ENCODE results near the gene NOMO2.
A peak's percentile ranks its signal among the peaks of the same experiment; 100 is the strongest.
"Not testable (repeated sequence)": the region's sequence is repeated elsewhere in the genome, so short reads cannot be mapped to it uniquely, and the experiment has no call there.

Gene NOMO2

DNA sequence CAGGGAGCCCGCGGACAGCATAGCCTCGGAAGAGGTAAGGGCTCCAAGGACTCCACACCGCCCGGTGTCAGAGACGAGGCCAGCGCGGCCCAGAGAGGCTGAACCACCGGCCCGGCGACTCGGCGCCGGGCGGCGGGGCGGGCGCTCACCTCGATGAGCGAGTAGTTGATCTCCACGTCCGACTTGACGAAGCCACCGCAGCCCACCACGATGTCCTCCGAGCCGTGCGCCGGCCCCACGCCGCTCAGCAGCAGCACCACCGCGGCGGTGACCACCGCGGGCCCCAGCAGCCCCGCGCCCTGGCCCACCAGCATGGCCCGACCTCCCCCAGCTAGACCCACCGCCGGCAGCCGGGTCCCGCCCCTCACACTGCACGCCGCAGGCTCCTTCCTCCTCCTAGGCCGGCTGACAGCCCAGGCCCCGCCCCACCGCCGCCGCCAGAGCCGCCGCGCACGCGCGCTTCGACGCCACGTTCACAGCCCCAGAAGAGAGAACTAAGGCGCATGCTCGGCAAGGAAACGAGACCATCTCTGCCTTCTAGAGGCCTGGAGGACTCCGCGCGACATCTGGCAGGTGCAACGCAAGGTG lies at the start of gene NOMO2:
TSS of gene NOMO2 (minus strand) at position 371 of the 588 bp plus-strand sequence. CDS start at position 314, 57 bp downstream.
- in situ Hi-C loops (cut with MboI; ENCODE audit: low pct_unique_long_range_greater_than_20kb, low sequenced_read_pairs): not testable (repeated sequence)

DNA sequence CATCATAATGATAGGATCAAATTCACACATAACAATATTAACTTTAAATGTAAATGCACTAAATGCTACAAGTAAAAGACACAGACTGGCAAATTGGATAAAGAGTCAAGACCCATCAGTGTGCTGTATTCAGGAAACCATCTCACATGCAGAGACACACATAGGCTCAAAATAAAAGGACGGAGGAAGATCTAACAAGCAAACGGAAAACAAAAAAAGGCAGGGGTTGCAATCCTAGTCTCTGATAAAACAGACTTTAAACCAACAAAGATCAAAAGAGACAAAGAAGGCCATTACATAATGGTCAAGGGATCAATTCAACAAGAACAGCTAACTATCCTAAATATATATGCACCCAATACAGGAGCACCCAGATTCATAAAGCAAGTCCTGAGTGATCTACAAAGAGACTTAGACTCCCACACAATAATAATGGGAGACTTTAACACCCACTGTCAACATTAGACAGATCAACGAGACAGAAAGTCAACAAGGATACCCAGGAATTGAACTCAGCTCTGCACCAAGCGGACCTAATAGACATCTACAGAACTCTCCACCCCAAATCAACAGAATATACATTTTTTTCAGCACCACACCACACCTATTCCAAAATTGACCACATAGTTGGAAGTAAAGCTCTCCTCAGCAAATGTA lies 48.4 kb upstream of the NOMO2 start:
- DNase-seq; in situ Hi-C loops (cut with MboI; ENCODE audit: low pct_unique_long_range_greater_than_20kb, low sequenced_read_pairs): not testable (repeated sequence)

More for the DNA sequence above, at the start of gene NOMO2:
- peak; percentile 31 for DNase-seq

DNA sequence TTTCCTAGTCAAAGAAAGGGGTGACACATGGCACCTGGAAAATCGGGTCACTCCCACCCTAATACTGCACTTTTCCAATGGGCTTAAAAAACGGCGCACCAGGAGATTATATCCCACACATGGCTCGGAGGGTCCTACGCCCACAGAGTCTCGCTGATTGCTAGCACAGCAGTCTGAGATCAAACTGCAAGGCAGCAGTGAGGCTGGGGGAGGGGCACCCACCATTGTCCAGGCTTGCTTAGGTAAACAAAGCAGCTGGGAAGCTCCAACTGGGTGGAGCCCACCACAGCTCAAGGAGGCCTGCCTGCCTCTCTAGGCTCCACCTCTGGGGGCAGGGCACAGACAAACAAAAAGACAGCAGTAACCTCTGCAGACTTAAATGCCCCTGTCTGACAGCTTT lies 46.4 kb upstream of the NOMO2 start:
- DNase-seq; in situ Hi-C loops (cut with MboI; ENCODE audit: low pct_unique_long_range_greater_than_20kb, low sequenced_read_pairs): not testable (repeated sequence)

DNA sequence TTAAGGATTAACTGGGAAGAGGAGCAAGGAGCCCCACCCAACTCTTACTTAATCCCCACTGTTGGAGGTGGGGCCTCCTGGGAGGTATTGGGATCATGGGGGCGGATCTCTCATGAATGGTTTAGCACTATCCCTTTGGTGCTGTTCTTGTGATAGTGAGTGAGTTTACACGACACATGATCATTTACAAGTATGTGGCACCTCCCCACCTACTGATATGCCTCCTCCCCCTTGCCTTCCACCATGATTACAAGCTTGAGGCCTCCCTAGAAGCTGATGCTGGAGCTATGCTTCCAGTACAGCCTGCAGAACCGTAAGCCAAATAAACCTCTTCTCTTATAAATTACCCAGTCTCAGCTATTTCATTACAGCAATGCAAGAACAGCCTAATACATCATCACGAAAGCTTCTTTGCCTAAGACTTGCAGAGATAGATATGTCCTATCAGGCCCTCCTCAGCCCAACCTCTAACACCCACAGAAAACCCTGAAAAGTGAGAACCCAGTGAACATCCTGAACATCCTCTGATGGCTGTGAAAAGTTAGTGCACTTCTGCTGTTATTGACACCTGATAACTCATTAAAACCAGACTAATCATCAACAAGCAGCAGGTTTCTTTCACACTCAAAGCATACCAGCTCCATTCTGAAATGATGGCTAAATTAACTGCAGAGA lies 41.8 kb upstream of the NOMO2 start:
- DNase-seq; in situ Hi-C loops (cut with MboI; ENCODE audit: low pct_unique_long_range_greater_than_20kb, low sequenced_read_pairs): not testable (repeated sequence)

GRCh38 chr16:18598582-18598981 lies 36.7 kb upstream of the NOMO2 start:
- in situ Hi-C loops (cut with MboI; ENCODE audit: low pct_unique_long_range_greater_than_20kb, low sequenced_read_pairs); DNase-seq: not testable (repeated sequence)

DNA sequence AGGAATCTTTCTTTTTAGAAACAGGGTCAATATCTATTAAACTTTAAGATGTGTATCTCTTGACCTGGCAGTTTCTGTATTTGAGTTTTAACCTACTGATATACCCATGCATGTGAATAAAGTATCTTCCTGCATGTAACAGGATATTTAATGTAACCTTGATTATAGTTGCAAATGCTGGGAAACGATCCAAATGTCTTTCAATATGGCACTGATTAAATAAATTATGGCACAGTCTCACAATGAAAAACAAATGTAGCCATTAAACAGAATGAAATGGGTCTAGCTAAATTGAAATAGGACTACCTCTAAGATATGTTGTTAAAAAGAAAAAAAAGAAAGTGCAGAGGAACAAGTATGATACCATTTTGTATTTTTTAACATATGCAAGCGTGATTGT lies 35.8 kb upstream of the NOMO2 start:
- in situ Hi-C loops (cut with MboI; ENCODE audit: low pct_unique_long_range_greater_than_20kb, low sequenced_read_pairs); DNase-seq: not testable (repeated sequence)

- DNase-seq; in situ Hi-C loops (cut with MboI; ENCODE audit: low pct_unique_long_range_greater_than_20kb, low sequenced_read_pairs): not testable (repeated sequence)
Observed at GRCh38 chr16:18597319-18597718, 35.4 kb upstream of the NOMO2 start.

DNA sequence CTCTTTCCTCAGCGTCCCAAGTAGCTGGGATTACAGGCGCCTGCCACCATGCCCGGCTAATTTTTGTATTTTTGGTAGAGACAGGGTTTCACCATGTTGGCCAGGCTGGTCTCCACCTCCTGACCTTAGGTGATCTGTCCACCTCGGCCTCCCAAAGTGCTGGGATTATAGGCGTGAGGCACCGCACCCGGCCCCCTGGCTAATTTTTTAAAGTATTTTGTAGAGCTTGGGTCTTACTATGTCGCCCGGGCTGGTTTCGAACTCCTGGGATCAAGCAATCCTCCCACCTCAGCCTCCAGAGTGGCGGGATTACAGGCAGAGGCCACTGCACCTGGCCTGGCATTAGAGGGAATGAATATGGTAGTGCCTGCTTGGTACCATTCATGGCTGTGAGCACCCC lies 33.9 kb upstream of the NOMO2 start:
- DNase-seq; in situ Hi-C loops (cut with MboI; ENCODE audit: low pct_unique_long_range_greater_than_20kb, low sequenced_read_pairs): not testable (repeated sequence)

DNA sequence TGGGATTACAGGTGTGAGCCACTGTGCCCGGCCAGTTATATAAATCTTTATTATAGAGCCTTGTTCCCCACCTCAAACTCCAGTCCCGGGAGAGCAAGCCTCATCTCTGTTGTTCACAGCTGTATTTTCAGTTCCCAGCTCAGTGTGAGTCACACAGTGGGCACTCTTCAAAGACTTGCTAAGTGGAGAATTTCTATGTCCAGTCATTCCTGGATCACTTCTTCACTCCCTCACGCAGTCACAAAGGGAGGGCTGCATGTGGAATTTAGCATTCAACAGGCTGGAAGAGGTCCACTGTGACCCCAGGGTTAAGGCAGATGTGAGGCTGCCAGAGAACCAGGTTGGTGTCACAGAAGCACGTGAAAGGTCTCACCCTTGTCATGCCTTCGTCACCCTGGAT lies 33.0 kb upstream of the NOMO2 start:
- in situ Hi-C loops (cut with MboI; ENCODE audit: low pct_unique_long_range_greater_than_20kb, low sequenced_read_pairs); DNase-seq: not testable (repeated sequence)

GRCh38 chr16:18593904-18594303 lies 32.0 kb upstream of the NOMO2 start:
- DNase-seq; in situ Hi-C loops (cut with MboI; ENCODE audit: low pct_unique_long_range_greater_than_20kb, low sequenced_read_pairs): not testable (repeated sequence)

- DNase-seq; in situ Hi-C loops (cut with MboI; ENCODE audit: low pct_unique_long_range_greater_than_20kb, low sequenced_read_pairs): not testable (repeated sequence)
Observed at GRCh38 chr16:18592982-18593381, 31.1 kb upstream of the NOMO2 start.

DNA sequence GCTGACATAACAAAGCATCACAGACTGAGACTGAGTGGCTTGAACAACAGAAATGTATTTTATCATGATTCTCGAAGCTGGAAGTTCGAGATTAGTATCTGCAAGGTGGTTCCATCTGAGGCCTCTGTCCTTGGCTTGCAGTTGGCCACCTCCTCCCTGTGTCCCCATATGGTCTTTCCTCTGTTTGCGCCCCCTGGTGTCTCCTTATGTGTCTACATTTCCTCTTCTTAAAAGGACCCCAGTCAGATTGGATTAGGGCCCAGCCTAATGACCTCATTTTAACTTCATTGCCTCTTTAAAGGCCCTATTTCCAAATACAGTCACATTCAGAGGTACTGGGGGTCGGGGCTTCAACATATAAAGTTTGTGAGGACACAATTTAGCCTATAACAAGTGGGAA lies 30.0 kb upstream of the NOMO2 start:
- in situ Hi-C loops (cut with MboI; ENCODE audit: low pct_unique_long_range_greater_than_20kb, low sequenced_read_pairs): not testable (repeated sequence)
- peak; percentile 68 for DNase-seq

- DNase-seq; in situ Hi-C loops (cut with MboI; ENCODE audit: low pct_unique_long_range_greater_than_20kb, low sequenced_read_pairs): not testable (repeated sequence)
Observed at GRCh38 chr16:18591441-18591840, 29.5 kb upstream of the NOMO2 start.

- in situ Hi-C loops (cut with MboI; ENCODE audit: low pct_unique_long_range_greater_than_20kb, low sequenced_read_pairs): not testable (repeated sequence)
Observed at GRCh38 chr16:18589806-18590205, 27.9 kb upstream of the NOMO2 start.

GRCh38 chr16:18586560-18587540 lies 25.0 kb upstream of the NOMO2 start:
- in situ Hi-C loops (cut with MboI; ENCODE audit: low pct_unique_long_range_greater_than_20kb, low sequenced_read_pairs): not testable (repeated sequence)

More at GRCh38 chr16:18589806-18590205, 27.9 kb upstream of the NOMO2 start:
- not testable (repeated sequence) for DNase-seq

GRCh38 chr16:18585789-18586188 lies 23.9 kb upstream of the NOMO2 start:
- DNase-seq; in situ Hi-C loops (cut with MboI; ENCODE audit: low pct_unique_long_range_greater_than_20kb, low sequenced_read_pairs): not testable (repeated sequence)

More at GRCh38 chr16:18586560-18587540, 25.0 kb upstream of the NOMO2 start:
- DNase-seq: not testable (repeated sequence)

GRCh38 chr16:18582902-18583301 lies 21.0 kb upstream of the NOMO2 start:
- DNase-seq: no peak
- in situ Hi-C loops (cut with MboI; ENCODE audit: low pct_unique_long_range_greater_than_20kb, low sequenced_read_pairs): no loop called here

GRCh38 chr16:18580396-18580795 lies 18.5 kb upstream of the NOMO2 start:
- in situ Hi-C loops (cut with MboI; ENCODE audit: low pct_unique_long_range_greater_than_20kb, low sequenced_read_pairs); DNase-seq: not testable (repeated sequence)

DNA sequence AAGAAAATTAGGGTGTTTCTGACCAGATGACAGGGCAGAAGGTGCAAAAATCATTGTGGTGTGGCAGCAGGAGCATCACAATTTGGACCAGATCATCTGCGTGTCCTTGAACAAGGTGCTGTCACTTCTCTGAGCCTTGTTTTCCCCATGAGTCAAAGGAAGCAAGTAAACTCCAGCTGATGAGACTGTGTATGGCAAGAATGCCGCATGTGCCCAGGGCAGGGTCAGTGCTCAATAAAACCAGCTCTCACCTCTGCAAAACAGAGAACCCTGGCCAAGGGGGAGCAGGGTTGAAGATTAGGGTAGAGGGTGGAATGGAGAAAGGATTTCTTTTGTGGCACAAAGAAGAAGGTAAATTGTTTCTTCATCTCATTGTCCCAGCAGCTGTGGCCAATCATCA lies 17.4 kb upstream of the NOMO2 start:
- in situ Hi-C loops (cut with MboI; ENCODE audit: low pct_unique_long_range_greater_than_20kb, low sequenced_read_pairs); DNase-seq: not testable (repeated sequence)

Data from KBM-7 (cell line).